Right ventricle myocardium superior (tissue), 1 donor: Measurements from ENCODE around the gene RFXANK. TPM values are rescaled to one million over a fixed set of nuclear protein-coding genes. Genes with fewer than 3 reads are reported as not detected.
"Not testable (repeated sequence)": the region's sequence is repeated elsewhere in the genome, so short reads cannot be mapped to it uniquely, and the experiment has no call there.

ENCODE experiments used
- ATAC-seq: fragments of 200-7000 bp; cut with Tn5 transposase; one replicate; pipeline ENCODE4 v1.9.1; 2020; ENCODE audit warnings: mild to moderate bottlenecking; ENCODE audit not compliant: poor library complexity
- DNase-seq: peaks from one replicate; pipeline ENCODE4 v3.0.0-alpha.2; 2020
- intact Hi-C: fragments of 100-400 bp; cut with DNase I; formaldehyde crosslinking; loops from one replicate; pipeline ENCODE4 v1.11.2; 2022
- total RNA-seq: library from RNA; stranded (reverse); fragmentation: NEBNext Ultra II Directional; extraction: Animal tissue kit (Norgen Biotek cat#: 25700); gene quantifications from one replicate; pipeline ENCODE4 v1.2.1, GENCODE V29; 2021
- donor health status: DM: no; HTN: yes; CAD: no; lungs with severe emphysema.

RFXANK gene
- total RNA-seq, 1 donor from 2014 or later = 33.9 TPM

GRCh38 chr19:19167612-19168011 is 24.4 kb upstream of the RFXANK start:
- ATAC-seq (no peak), DNase-seq (no peak)

GRCh38 chr19:19169236-19170052 is 22.6 kb upstream of the RFXANK start:
- intact Hi-C loops = no loop called here
- no peak for DNase-seq
- no peak for ATAC-seq

More at GRCh38 chr19:19167612-19168011, 24.4 kb upstream of the RFXANK start:
- intact Hi-C loops = no loop called here

- ATAC-seq = peak; percentile 94
- intact Hi-C loops = no loop called here
- peak; percentile 87 for DNase-seq
Observed at GRCh38 chr19:19170053-19170872, 21.8 kb upstream of the RFXANK start, which contains the start of gene MEF2B. Gene MEF2B (minus strand): TSS chr19:19170263. CDS start chr19:19150735, 19,528 bp downstream.

GRCh38 chr19:19170873-19171672 is 21.0 kb upstream of the RFXANK start:
- no peak for DNase-seq
- intact Hi-C loops = no loop called here
- ATAC-seq = no peak

GRCh38 chr19:19171821-19172532 is 20.1 kb upstream of the RFXANK start:
- DNase-seq (no peak), ATAC-seq (no peak)
- intact Hi-C loops = no loop called here

GRCh38 chr19:19173243-19173642 is 18.8 kb upstream of the RFXANK start:
- DNase-seq, ATAC-seq, intact Hi-C loops: not testable (repeated sequence)

GRCh38 chr19:19176950-19177349 is 15.1 kb upstream of the RFXANK start:
- ATAC-seq (no peak), DNase-seq (no peak)
- intact Hi-C loops = no loop called here

- intact Hi-C loops = no loop called here
- ATAC-seq (no peak), DNase-seq (no peak)
Observed at GRCh38 chr19:19179548-19180441, 12.3 kb upstream of the RFXANK start.

GRCh38 chr19:19181488-19181998 is 10.5 kb upstream of the RFXANK start:
- intact Hi-C loops = no loop called here
- no peak for DNase-seq
- no peak for ATAC-seq

GRCh38 chr19:19185853-19186740 is 6.0 kb upstream of the RFXANK start:
- DNase-seq (no peak), ATAC-seq (peak; percentile 38)
- intact Hi-C loops = no loop called here

- intact Hi-C loops = no loop called here
- ATAC-seq (no peak), DNase-seq (no peak)
Observed at GRCh38 chr19:19186742-19187141, 5.3 kb upstream of the RFXANK start.

- intact Hi-C loops = no loop called here
- ATAC-seq (no peak), DNase-seq (no peak)
Observed at GRCh38 chr19:19191768-19192077, 335 bp upstream of the RFXANK start.

- ATAC-seq (no peak), DNase-seq (no peak)
- intact Hi-C loops = no loop called here
Observed at GRCh38 chr19:19192910-19193423, 909 bp downstream of the RFXANK start.

- DNase-seq (no peak), ATAC-seq (no peak)
- intact Hi-C loops = no loop called here
Observed at GRCh38 chr19:19193926-19194325, 1.9 kb downstream of the RFXANK start.

GRCh38 chr19:19201697-19202630 is 9.9 kb downstream of the RFXANK start:
- ATAC-seq (no peak), DNase-seq (no peak)
- intact Hi-C loops = no loop called here
